ENCODE results near the gene BTBD19. TPM values are rescaled to one million over a fixed set of nuclear protein-coding genes. Genes with fewer than 3 reads are reported as not detected.

BTBD19 gene
- total and polyA plus RNA-seq, 2 of the 8 experiments (the other 6 are each of a cell fraction or from before 2014, with no cell fraction given) = 1.1 TPM

- Histone ChIP-seq H2AFZ (ENCODE audit: low read length) (peak overlapping the region; percentile 80; the same call in 1 of the 2 replicates), H2BK20ac (ENCODE audit: low read length) (no peak overlapping the region), H4K91ac (replicated peaks; ENCODE audit: insufficient read length, low read length) (no peak overlapping the region), H3K23ac (ENCODE audit: insufficient read length) (no peak overlapping the region), H2BK15ac (ENCODE audit: low read length) (no peak overlapping the region), H3K4ac (replicated peaks; ENCODE audit: insufficient read length, low read depth, low read length) (no peak overlapping the region), H4K8ac (ENCODE audit: extremely low read depth, insufficient read depth, low read length) (no peak overlapping the region), H3K18ac (ENCODE audit: extremely low read depth, low read length) (no peak overlapping the region), H3K9me3 (ENCODE audit: insufficient read depth in 2 of 2, low read depth in 1 of 2, low read length in 1 of 2) (no peaks in the 10 kb centered on the region), H2BK12ac (ENCODE audit: low read depth, low read length) (no peak overlapping the region; the same call in 1 of the 2 replicates), H3K4me3 (ENCODE audit: extremely low read depth in 1 of 4, insufficient read depth in 2 of 4, low read depth in 3 of 4, low read length in 4 of 4) (no peak overlapping the region), H3K23me2 (ENCODE audit: low read depth, low read length) (no peaks in the 10 kb centered on the region), H3K9ac (replicated peaks in 1 of 4; ENCODE audit: extremely low read depth in 1 of 4, low read depth in 3 of 4, low read length in 3 of 4) (no peak overlapping the region), H3K14ac (ENCODE audit: insufficient read length) (no peak overlapping the region), H2BK5ac (ENCODE audit: low read depth, low read length) (no peak overlapping the region), H2AK5ac (ENCODE audit: low read depth, low read length) (no peak overlapping the region), H3K4me2 (ENCODE audit: insufficient read depth in 1 of 2, low read depth in 2 of 2, low read length in 2 of 2) (no peak overlapping the region), H3K27ac (ENCODE audit: low read depth, low read length) (no peak overlapping the region), H3K36me3 (ENCODE audit: control insufficient read depth in 2 of 4, insufficient read depth in 4 of 4, low read length in 3 of 4) (no peaks in the 10 kb centered on the region), H4K5ac (ENCODE audit: insufficient read length, low read depth, low read length) (no peak overlapping the region), H3K27me3 (replicated peaks in 1 of 4; ENCODE audit: control insufficient read depth in 3 of 4, extremely low read depth in 1 of 4, insufficient read depth in 3 of 4, low read length in 3 of 4) (no peaks in the 10 kb centered on the region), H2BK120ac (replicated peaks; ENCODE audit: low read depth, low read length) (no peak overlapping the region), H3K56ac (replicated peaks; ENCODE audit: insufficient read length, low read depth, low read length) (no peak overlapping the region), H4K20me1 (replicated peaks in 1 of 2; ENCODE audit: control insufficient read depth in 1 of 2, insufficient read depth in 2 of 2, low read length in 2 of 2) (no peaks in the 10 kb centered on the region), H3K79me1 (ENCODE audit: low read depth, low read length) (no peaks in the 10 kb centered on the region), H3K4me1 (replicated peaks in 1 of 4; ENCODE audit: control insufficient read depth in 3 of 4, insufficient read depth in 4 of 4, low read length in 3 of 4) (peaks cover 0 to 4% (median 1%) of the 10 kb centered on the region in 4 experiments; a peak in 4 of 7 replicates), H3K79me2 (ENCODE audit: control insufficient read depth in 1 of 2, insufficient read depth in 2 of 2, low read length in 2 of 2) (no peaks in the 10 kb centered on the region)
- WGBS, 2 experiments (ENCODE audit: extremely low coverage in 1 of 2, insufficient coverage in 1 of 2, insufficient read length in 1 of 2, insufficient replicate concordance in 2 of 2, low coverage in 1 of 2, low lambda C conversion rate in 2 of 2, missing lambda C conversion rate in 1 of 2) = 72% methylated on average over 23 of the region's 23 CpGs; no CpG with 5 or more reads in 1 of the 2 experiments
- CTCF ChIA-PET (ENCODE audit: partially characterized antibody) = interaction anchor here (0.8 to 3.1 kb wide), 25 partner anchors 10 to 659 kb away, joined by 3 to 25 read pairs (median 5); partner anchors contain the start of genes HECTD3, RNU5D-1 and UROD
- peak; percentile 95 for FAIRE-seq
- DNase-seq (ENCODE audit: low read depth in 1 of 2, low spot score in 2 of 2) = peak; percentile 69 to 95
- POLR2A ChIA-PET (ENCODE audit: partially characterized antibody) = interaction anchor here (0.9 to 2.2 kb wide), 4 partner anchors 15 to 61 kb away, joined by 3 to 9 read pairs (median 5); partner anchors contain the start of genes PLK3 and RPS8
- TF ChIP-seq RFX5 (IDR thresholded peaks at IDR 0.05; ENCODE audit: borderline replicate concordance, low read depth, low read length) = no peak
- no peak for TF ChIP-seq SIRT6 (IDR thresholded peaks at IDR 0.05; ENCODE audit: low read length)
- TF ChIP-seq USF2 (IDR thresholded peaks at IDR 0.05; ENCODE audit: low read length) = no peak
- TF ChIP-seq HDAC2 (IDR thresholded peaks at IDR 0.05; ENCODE audit: borderline replicate concordance in 1 of 2, low read depth in 2 of 2, low read length in 2 of 2) = no peak
- no peak for TF ChIP-seq MAX (IDR thresholded peaks at IDR 0.05)
- TF ChIP-seq JUND (IDR thresholded peaks at IDR 0.05; ENCODE audit: low read length) = 0 out of 2 replicates have a peak, but pooled peaks have one; percentile 7
- no peak for TF ChIP-seq RNF2 (IDR thresholded peaks at IDR 0.05; ENCODE audit: borderline replicate concordance, low read depth, low read length, missing control alignments, poor library complexity, severe bottlenecking)
- no peak for TF ChIP-seq TEAD4 (IDR thresholded peaks at IDR 0.05; ENCODE audit: low read depth, low read length)
- 0 out of 2 replicates have a peak, but pooled peaks have one; percentile 31 for TF ChIP-seq CREB1 (IDR thresholded peaks at IDR 0.05)
Measured at GRCh38 chr1:44835738-44836675, 27.7 kb downstream of the BTBD19 start.

Data from H1 (cell line).